IMR-90 (cell line): ENCODE measurements around the gene ARHGAP19.

Source experiments
- POLR2A ChIP-seq: IDR thresholded peaks from 2 replicates; pipeline ENCODE4 v1.6.1; 2012; ENCODE audit warnings: mild to moderate bottlenecking, low read depth, low read length
- SMC3 ChIP-seq: fragments of 150-350 bp; IDR thresholded peaks from 2 replicates; pipeline ENCODE4 v1.6.1; 2016; ENCODE audit warnings: low read depth, mild to moderate bottlenecking, antibody characterized with exemption, low read length, moderate library complexity
- TF ChIP-seq, protein P1 (sequence below): conservative IDR thresholded peaks from 2 replicates; pipeline ENCODE4 v1.5.1; 2012; ENCODE audit warnings: mild to moderate bottlenecking, low read depth, low read length, improper control_type of control experiment

GRCh38 chr10:97297556-97298222 lies 5.3 kb upstream of the ARHGAP19 start:
- TF ChIP-seq SMC3 (no peak), POLR2A (no peak)
- TF ChIP-seq, protein P1, sequence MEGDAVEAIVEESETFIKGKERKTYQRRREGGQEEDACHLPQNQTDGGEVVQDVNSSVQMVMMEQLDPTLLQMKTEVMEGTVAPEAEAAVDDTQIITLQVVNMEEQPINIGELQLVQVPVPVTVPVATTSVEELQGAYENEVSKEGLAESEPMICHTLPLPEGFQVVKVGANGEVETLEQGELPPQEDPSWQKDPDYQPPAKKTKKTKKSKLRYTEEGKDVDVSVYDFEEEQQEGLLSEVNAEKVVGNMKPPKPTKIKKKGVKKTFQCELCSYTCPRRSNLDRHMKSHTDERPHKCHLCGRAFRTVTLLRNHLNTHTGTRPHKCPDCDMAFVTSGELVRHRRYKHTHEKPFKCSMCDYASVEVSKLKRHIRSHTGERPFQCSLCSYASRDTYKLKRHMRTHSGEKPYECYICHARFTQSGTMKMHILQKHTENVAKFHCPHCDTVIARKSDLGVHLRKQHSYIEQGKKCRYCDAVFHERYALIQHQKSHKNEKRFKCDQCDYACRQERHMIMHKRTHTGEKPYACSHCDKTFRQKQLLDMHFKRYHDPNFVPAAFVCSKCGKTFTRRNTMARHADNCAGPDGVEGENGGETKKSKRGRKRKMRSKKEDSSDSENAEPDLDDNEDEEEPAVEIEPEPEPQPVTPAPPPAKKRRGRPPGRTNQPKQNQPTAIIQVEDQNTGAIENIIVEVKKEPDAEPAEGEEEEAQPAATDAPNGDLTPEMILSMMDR = no peak
